ENCODE results near the gene CDC5L.

The CDC5L gene

DNA sequence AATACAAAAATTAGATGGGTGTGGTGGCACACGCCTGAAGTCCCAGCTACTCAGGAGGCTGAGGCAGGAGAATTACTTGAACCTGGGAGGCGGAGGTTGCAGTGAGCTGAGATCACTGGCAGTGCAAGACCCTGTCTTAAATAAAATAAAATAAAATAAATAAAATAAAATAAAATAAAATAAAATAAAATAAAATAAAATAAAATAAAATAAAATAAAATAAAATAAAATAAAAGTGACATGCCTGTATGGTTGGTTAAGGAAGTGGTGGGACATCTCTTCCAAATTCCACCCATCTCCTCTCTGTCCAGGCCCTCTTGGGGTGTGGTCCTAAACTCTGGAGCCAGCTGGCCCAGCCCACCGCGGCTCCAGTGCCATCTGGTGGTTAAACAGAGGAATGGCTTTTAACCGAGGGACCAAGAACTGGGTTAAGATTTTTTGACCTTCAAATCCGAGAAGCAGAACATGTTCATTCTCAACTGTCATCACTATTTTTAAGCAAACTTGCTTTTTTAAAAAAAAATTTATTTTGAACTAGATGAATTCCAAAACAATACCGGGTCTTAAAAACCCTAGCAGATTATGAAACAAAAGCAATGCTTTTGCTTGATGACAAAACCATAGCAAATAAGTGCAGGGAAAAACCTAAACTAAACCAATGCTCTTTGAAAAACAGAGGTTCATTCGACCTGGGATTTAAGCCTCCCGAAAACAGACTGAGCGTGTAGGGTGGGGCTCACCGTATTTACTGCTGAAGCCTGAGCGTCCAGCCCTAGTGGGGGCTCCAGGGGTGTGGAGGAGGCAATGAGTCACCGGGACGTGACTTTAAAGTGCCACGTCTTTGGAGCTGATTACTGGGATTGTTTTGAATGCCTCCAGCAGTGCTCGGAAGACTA, 68.8 kb downstream of the CDC5L start:
- peak; percentile 45 for DNase-seq

GRCh38 chr6:44456966-44457292, 69.4 kb downstream of the CDC5L start:
- no peak for DNase-seq

DNA sequence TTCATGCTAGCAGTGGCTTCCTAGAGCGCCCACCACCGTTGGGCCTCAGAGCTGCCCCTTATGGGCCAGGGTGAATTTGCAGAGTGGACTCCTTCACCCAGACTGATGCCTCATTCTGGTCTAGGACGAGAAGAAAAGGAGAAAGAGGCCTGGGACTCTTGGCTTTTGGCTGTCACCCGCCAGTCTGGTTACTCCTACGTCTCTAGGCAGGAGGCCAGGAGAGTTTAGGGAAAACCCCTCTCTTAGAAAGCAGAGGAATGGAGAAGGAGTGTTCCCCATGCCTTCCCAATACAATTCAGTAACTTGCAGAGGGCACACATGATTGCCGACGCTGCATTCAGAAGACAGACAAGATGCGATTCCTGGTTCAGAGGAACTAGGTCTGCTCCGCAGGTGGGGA, 70.1 kb downstream of the CDC5L start:
- no peak for DNase-seq

- DNase-seq: no peak
These were observed 71.0 kb downstream of the CDC5L start for GRCh38 chr6:44458551-44458950.

GRCh38 chr6:44462335-44462734, 74.8 kb downstream of the CDC5L start:
- no peak for DNase-seq

DNA sequence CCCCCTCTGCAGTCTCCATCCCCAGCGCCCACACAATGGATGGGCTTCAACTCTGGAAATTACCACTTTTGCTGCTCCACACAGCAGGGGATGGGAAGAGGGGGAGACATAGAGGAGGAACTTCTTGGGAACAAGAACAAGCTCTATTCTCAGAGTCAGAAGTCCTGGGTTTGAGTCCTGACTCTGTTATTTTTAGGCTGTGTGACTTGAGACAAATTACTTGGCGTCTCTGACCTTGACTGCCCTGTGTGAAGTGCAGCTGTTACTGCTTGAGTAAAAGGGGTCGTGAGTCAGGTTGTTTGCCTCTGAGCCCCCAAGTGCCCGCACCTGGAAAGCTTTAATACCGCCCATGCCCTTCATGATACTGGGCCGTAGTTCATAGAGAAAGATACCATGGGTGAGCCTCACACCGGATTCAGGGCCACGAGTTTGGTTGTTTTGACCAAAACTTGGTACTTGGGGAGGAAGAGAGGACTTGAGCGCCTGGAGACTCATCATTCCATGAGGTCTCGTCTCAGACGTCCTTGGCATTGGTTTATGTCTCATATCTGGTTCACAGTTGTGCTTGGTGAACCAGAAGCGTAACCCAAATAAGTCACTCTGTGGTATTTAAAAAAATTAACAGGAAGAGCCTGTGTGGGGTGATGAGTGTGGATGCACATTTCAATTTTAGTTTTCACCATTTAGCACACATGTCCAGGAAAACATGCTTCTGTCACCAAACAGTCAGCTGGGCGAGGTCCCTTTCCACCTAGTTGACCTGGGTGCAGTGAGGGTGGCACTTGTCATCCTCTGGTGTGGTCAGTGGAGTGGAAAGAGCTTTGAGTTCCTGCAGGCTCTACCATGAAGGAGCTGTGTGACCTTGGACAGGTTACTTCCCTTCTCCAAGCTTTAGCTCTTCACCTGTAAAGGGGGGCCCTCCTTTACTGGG, 75.6 kb downstream of the CDC5L start:
- no peak for DNase-seq

GRCh38 chr6:44463728-44464450, 76.4 kb downstream of the CDC5L start:
- DNase-seq: no peak

DNA sequence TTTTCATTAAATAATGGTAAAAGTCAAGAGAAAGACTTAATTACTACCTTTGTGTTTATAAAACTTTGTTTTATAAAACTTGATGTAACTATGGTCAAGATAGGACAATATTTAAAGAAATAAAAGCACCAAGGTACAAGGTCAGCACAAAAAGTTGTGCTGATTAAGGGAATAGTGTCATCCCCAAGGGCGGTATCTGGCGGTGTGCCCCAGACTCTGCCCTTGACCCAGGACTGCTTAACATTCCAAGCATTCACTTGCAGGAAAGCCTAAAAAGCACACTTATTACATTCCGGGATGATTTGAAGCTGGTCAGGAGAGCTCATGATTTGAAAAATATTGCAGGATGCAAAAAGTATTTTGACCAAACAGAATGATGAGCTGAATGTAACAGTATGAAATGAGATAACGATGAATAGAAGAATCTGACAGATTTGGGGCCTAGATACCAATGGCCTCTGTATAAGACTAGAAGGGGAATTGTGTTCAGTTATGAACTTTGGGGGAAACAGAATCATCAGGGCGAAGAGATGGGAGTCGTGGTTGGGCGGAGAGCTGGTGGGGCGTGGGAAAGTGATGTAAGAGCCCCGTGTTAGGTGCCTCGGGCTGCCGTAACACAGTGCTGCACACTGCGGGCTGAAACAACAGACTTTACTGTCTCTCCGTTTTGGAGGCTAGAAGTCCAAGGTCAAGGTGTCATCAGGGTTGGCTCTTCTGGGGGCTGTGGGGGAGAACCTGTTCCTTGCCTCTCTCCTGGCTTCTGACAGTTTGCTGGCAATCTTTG, 77.2 kb downstream of the CDC5L start:
- DNase-seq: no peak

DNA sequence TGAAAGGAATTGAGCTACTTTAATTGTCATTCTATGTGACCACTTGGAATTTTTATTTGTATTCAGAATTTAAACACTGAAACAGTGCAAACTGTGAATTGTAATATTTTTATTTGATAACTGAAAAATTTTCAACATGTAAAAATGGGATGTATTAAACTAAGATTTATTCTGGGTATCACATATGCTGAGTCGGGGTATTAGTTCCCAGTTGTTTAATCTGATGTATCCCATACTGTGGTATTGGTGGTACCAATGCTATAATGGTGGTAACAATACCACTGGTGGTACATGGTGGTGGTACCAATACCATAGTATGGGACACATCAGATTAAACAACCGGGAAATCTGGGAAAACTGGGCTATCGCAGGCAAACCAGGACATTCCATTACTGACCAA, 79.4 kb downstream of the CDC5L start:
- no peak for DNase-seq

DNA sequence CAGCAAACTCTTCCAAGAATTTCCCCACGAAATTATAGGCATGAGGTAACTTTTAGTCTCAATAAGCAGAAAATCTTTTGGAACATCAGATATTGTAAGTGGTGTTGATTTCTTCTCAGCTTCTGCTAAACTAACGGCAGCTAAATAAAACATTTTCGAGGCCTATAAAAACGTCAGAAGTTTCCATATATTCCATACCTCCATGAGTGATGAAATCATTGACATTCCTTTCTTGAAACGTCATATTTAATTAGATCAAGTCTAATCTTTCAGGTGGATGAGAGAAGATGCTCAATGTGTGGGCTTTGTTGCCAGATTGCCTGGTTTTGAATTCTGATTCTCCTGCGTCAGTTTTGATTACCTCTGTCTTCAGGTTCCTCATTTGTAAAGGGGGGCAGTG, 81.3 kb downstream of the CDC5L start:
- no peak for DNase-seq

GRCh38 chr6:44470115-44470464, 82.6 kb downstream of the CDC5L start:
- DNase-seq: no peak

DNA sequence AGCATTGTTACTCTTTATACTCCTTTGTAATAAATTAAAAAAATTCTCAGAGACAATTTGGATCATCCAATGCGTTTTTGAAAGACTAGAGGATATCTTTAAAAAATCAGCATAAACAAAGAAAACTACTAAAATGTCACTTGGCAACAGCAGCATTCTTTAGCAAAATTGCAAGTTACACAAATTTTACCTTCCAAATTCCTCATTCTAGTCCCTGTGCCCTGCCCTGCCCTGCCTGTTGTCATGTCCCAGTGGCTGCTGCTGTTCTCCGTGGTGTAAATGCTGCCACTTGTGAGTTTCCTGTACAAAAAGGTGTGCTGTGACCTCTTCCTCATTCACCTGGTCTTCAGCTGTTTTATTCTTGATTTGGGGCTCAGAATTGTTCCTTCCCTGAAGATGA, 83.2 kb downstream of the CDC5L start:
- no peak for DNase-seq

DNA sequence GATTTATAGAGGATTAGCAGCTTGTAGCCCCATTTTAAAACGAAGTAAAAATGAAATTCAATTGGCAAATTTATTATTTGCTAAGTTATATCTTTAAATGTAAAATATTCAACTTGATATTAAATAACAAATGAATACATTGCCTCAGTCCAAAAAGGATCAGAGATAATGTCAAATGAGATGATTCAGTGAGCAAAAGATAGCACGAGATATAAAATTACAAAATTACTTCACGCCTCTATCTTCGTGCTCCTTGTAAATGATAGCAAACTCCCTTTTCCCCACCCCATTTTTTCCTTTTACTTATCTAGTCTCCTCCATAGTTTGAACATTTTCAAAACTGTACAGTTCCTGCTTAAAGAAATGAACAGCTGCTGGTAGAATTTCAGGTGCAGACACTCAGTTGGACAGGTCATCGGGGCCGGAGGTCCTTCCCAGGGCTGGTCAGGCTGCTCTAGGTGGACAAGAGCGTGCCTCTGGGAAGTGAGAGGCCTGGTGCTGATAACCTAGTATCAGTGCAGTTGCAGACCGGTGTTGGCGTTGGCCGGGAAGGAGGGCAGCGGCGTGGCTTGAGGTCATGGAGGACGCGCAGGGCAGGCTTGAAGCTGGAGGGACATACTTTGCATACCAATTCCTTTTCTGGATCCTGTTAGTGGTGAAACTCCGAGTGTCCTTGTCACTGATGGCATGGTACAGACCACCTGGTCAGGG, 83.9 kb downstream of the CDC5L start:
- DNase-seq: no peak

GRCh38 chr6:44472250-44472945, 84.9 kb downstream of the CDC5L start:
- no peak for DNase-seq

DNA sequence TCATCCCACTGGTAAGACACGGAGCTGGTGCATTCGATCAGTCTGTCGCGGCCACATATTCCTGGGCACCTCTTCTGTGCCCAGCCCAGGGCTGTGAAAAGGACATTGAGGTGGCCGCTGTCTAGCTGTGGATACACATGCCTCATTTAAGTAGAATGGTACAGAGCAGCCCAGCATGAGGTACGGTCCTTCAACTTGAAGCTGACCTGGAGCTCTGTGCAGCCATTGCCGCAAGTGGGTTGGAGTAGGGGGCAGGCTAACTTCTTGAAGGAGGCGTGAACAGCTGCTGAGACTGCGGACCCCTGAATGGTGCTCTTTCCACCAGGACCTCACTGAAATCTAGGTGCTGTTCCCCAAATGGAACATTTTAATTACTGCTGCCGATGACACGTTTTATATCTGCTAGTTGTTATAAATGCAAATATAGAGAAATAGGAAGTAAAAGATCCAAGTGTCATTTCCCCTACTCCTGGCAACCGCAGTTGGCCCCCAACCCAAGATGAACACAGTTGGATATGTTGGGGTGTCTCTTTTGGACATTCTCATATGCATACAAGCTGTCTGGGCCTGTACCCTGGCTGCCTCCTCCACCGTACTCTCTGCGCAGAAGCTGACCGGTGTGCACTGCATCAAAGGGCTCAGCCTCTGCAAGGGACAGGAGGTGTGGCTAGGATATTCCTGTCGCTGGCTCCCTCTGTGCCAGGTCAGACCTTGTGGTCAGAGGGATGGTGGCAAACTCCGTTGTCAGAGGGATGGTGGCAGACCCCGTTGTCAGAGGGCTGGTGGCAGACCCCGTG, 86.1 kb downstream of the CDC5L start:
- no peak for DNase-seq

GRCh38 chr6:44474190-44474631, 86.7 kb downstream of the CDC5L start:
- no peak for DNase-seq

GRCh38 chr6:44474643-44475042, 87.1 kb downstream of the CDC5L start:
- DNase-seq: no peak

DNA sequence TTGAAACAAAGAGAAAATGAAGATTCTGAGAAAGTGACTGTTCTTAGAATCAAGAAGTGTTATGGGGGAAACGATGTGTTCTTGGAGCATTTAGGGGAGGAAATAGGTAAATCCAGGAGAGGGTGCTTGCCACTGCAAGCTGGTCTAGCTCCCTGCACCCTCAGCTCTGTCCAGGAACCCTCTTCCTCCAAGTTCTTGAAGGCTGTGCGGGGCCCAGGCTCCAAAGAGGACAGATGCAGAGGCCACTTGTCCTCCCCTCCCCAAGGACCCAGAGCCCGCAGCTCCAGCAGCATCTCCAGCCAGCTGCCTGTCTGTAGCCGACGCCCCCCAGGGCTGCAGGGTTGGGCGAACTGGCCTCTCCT, 87.9 kb downstream of the CDC5L start:
- DNase-seq: no peak

GRCh38 chr6:44475779-44476434, 88.4 kb downstream of the CDC5L start:
- peak; percentile 64 for DNase-seq

DNA sequence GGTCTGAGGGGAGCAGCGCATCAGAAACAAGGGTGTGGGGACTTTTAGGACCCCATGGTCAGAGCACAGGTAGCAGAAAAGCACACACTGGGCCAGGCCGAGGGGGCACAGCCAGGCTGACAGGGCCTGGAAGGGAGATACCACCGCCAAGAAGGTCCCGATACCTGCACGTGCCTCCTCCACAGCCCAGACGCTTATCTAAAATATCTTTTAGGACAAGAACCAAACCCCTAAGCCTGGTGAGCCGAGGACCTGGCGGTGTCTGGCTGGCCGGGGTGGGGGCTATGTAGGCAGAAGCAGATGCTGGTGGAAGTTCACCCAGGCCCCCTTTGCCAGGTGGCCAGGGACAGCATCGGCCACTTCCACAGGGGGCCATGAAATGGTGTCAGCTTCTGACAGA, 89.3 kb downstream of the CDC5L start:
- no peak for DNase-seq
